HG03565 (cell line): ENCODE measurements around the gene USP12.

Source experiments
- ATAC-seq: cut with Tn5 transposase; IDR thresholded peaks from one replicate; pipeline ENCODE4 v1.9.1; 2021; ENCODE audit warnings: mild to moderate bottlenecking, moderate library complexity; ENCODE audit not compliant: unreplicated experiment

Gene USP12

GRCh38 chr13:27040826-27041108 lies 130.8 kb downstream of the USP12 start:
- ATAC-seq, result no peak

GRCh38 chr13:27039171-27039701 lies 132.4 kb downstream of the USP12 start:
- no peak for ATAC-seq

- no peak for ATAC-seq
Observed at GRCh38 chr13:27038323-27038722, 133.3 kb downstream of the USP12 start.

GRCh38 chr13:27037571-27037970 lies 134.0 kb downstream of the USP12 start:
- no peak for ATAC-seq

- ATAC-seq, result no peak
Observed at GRCh38 chr13:27037171-27037570, 134.4 kb downstream of the USP12 start.

- no peak for ATAC-seq
Observed at GRCh38 chr13:27036236-27036981, 135.2 kb downstream of the USP12 start.

GRCh38 chr13:27035892-27036235 lies 135.7 kb downstream of the USP12 start:
- ATAC-seq, result no peak

- ATAC-seq, result no peak
Observed at GRCh38 chr13:27034678-27035111, 136.9 kb downstream of the USP12 start.

- no peak for ATAC-seq
Observed at GRCh38 chr13:27028683-27029480, 142.7 kb downstream of the USP12 start.

GRCh38 chr13:27027086-27027667 lies 144.4 kb downstream of the USP12 start:
- ATAC-seq, result no peak

GRCh38 chr13:27026396-27026795 lies 145.2 kb downstream of the USP12 start:
- ATAC-seq, result no peak

- no peak for ATAC-seq
Observed at GRCh38 chr13:27024776-27025492, 146.7 kb downstream of the USP12 start.

GRCh38 chr13:27024074-27024461 lies 147.5 kb downstream of the USP12 start:
- no peak for ATAC-seq

GRCh38 chr13:27023385-27024073 lies 148.1 kb downstream of the USP12 start:
- ATAC-seq, result no peak

GRCh38 chr13:27022571-27023311 lies 148.9 kb downstream of the USP12 start:
- no peak for ATAC-seq

- no peak for ATAC-seq
Observed at GRCh38 chr13:27020415-27020814, 151.2 kb downstream of the USP12 start.

GRCh38 chr13:27018882-27019281 lies 152.7 kb downstream of the USP12 start:
- no peak for ATAC-seq

GRCh38 chr13:27018344-27018861 lies 153.2 kb downstream of the USP12 start:
- ATAC-seq, result no peak

GRCh38 chr13:27016875-27017274 lies 154.7 kb downstream of the USP12 start:
- no peak for ATAC-seq
